Subcutaneous adipose tissue (tissue), 4 donors: ENCODE data around the gene TNFRSF1A. TPM values are rescaled to one million over a fixed set of nuclear protein-coding genes. Genes with fewer than 3 reads are reported as not detected.

Experiments
- CTCF ChIP-seq: fragments of 450-650 bp; IDR thresholded peaks from one replicate; pipeline ENCODE4 v1.5.1; 2016; ENCODE audit warnings: low read depth, mild to moderate bottlenecking, control low read depth, antibody characterized with exemption, moderate library complexity
- total RNA-seq, 4 donors: library from RNA; depleted of rRNA; stranded (reverse); fragments of >200 nt; gene quantifications; one replicate each; pipeline ENCODE4 v1.1.0, GENCODE V29; 2016

Gene TNFRSF1A
- total RNA-seq, 4 donors from 2014 or later = 207 to 269 (median 239) TPM

- no peak for TF ChIP-seq CTCF
These were observed 19.0 kb upstream of the TNFRSF1A start for GRCh38 chr12:6360578-6361490.

- no peak for TF ChIP-seq CTCF
These were observed 18.2 kb upstream of the TNFRSF1A start for GRCh38 chr12:6360080-6360571.

GRCh38 chr12:6358881-6359280 is 17.0 kb upstream of the TNFRSF1A start:
- TF ChIP-seq CTCF = no peak

- TF ChIP-seq CTCF = no peak
These were observed 14.5 kb upstream of the TNFRSF1A start for GRCh38 chr12:6356374-6356820.

GRCh38 chr12:6355491-6356373 is 13.9 kb upstream of the TNFRSF1A start:
- no peak for TF ChIP-seq CTCF

- TF ChIP-seq CTCF = no peak
These were observed 12.9 kb upstream of the TNFRSF1A start for GRCh38 chr12:6354495-6355393.
